Body of pancreas (tissue), 4 donors: Measurements from ENCODE around the gene GOLGA7B. TPM values are rescaled to one million over a fixed set of nuclear protein-coding genes. Genes with fewer than 3 reads are reported as not detected.

Experiments used
- ATAC-seq: fragments of 150-250 bp; one replicate; pipeline ENCODE4 v1.9.1; 2016
- DNase-seq, 4 donors: peaks; one replicate each; pipeline ENCODE4 v3.0.0-alpha.2; 2019
- H3K27ac ChIP-seq, 4 donors: fragments of 200-600 bp; sonication (generic); 1 replicate in 3 of 4; 2 replicates in 1 of 4; pipeline versions ENCODE4 v1.5.1 to v1.6.1; 2016 to 2019; ENCODE audit warnings: mild to moderate bottlenecking in 1 of 4, mixed read lengths in 1 of 4, moderate library complexity in 1 of 4
- H3K27me3 ChIP-seq, 2 donors: fragments of 200-600 bp; sonication (generic); one replicate each; pipeline ENCODE4 v1.6.0; 2016; ENCODE audit warnings: mild to moderate bottlenecking in 1 of 2
- H3K36me3 ChIP-seq, 2 donors: fragments of 200-600 bp; sonication (generic); replicated peaks in 1 of 2; 2 replicates each; pipeline ENCODE4 v1.5.1; 2016; ENCODE audit warnings: low read depth in 2 of 2; ENCODE audit not compliant: insufficient read depth in 1 of 2
- H3K4me1 ChIP-seq: fragments of 200-600 bp; sonication (generic); one replicate; pipeline ENCODE4 v1.6.0; 2016
- H3K4me3 ChIP-seq, 2 donors: fragments of 200-600 bp; sonication (generic); 1 replicate in 1 of 2; 2 replicates in 1 of 2; pipeline ENCODE4 v1.5.1; 2016 to 2019
- H3K9me3 ChIP-seq, 3 donors: fragments of 200-600 bp; sonication (generic); 1 replicate in 2 of 3; 2 replicates in 1 of 3; pipeline ENCODE4 v1.5.1; 2016
- POLR2A ChIP-seq, 3 donors: fragments of 450-650 bp; IDR thresholded peaks; one replicate each; pipeline ENCODE4 v1.6.1; 2016; ENCODE audit warnings: antibody characterized with exemption in 3 of 3, mild to moderate bottlenecking in 2 of 3
- WGBS, 2 donors: methylation state at CpG; one replicate each; pipeline ENCODE4 v1.1.5; 2017; 5-methylcytosine and 5-hydroxymethylcytosine counted together
- intact Hi-C: fragments of 100-400 bp; cut with DNase I; formaldehyde crosslinking; loops from one replicate; pipeline ENCODE4 v1.15.1; 2023
- total RNA-seq, 2 donors: library from RNA; depleted of rRNA; stranded (reverse); fragments of >200 nt; gene quantifications; one replicate each; pipeline ENCODE4 v1.1.0, GENCODE V29; 2016
- TF ChIP-seq, protein P1 (sequence below), 7 experiments: fragments of 450-650 bp in 4 of 7; fragments of 200-600 bp in 3 of 7; sonication (generic) in 3 of 7; IDR thresholded peaks; one replicate each; pipeline ENCODE4 v1.5.1; 2016 to 2019; ENCODE audit warnings: antibody characterized with exemption in 7 of 7

Gene GOLGA7B
- 10 to 100 TPM in 1 of 2 donors, 1 to 10 TPM in 1; 9.1 to 12.5 TPM for total RNA-seq

- DNase-seq = peak; percentile 49 to 71 (median 58)
- H3K36me3 ChIP-seq = no peaks in the 10 kb centered on the region
- H3K27ac ChIP-seq = peak within 1 kb of the TSS in 3 of 4 donors; percentile 51 to 65 (median 61)
- no peaks in the 10 kb centered on the region for H3K9me3 ChIP-seq
- no peaks in the 10 kb centered on the region for H3K27me3 ChIP-seq
- ATAC-seq = peak; percentile 84
- TF ChIP-seq POLR2A (IDR thresholded peaks at IDR 0.05) = no peak
- TF ChIP-seq, protein P1, sequence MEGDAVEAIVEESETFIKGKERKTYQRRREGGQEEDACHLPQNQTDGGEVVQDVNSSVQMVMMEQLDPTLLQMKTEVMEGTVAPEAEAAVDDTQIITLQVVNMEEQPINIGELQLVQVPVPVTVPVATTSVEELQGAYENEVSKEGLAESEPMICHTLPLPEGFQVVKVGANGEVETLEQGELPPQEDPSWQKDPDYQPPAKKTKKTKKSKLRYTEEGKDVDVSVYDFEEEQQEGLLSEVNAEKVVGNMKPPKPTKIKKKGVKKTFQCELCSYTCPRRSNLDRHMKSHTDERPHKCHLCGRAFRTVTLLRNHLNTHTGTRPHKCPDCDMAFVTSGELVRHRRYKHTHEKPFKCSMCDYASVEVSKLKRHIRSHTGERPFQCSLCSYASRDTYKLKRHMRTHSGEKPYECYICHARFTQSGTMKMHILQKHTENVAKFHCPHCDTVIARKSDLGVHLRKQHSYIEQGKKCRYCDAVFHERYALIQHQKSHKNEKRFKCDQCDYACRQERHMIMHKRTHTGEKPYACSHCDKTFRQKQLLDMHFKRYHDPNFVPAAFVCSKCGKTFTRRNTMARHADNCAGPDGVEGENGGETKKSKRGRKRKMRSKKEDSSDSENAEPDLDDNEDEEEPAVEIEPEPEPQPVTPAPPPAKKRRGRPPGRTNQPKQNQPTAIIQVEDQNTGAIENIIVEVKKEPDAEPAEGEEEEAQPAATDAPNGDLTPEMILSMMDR (IDR thresholded peaks at IDR 0.05) = no peak
- H3K4me1 ChIP-seq = peaks cover 15% of the 10 kb centered on the region
- WGBS, 2 donors = 1 to 2% methylated on average over 10 to 54 of the region's 87 CpGs
- intact Hi-C loops = no loop called here
- peak within 1 kb of the TSS; percentile 39 to 51 for H3K4me3 ChIP-seq
These were observed at the start of gene GOLGA7B for GRCh38 chr10:97849687-97850402. GOLGA7B (plus strand) TSS chr10:97849843; CDS start chr10:97850304, 461 bp downstream.

DNA sequence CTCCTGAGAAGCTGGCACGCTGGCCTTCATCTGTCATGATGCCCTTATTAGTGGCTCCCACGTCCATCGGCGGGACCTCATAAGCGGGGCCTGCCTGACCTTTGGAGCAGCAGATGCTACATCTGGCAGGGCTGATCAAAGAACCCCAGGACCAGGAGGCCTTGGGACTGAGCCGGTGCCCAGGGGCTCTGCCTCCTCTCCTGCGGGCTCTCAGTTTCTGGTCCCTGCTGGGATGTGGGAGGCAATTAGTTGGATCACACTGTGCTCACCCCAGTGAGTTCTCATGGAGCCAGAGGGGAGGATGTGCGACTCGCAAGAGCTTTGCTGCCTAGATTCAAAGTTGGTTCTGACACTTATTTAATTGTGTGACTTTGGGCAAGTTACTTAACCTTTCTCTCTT, 49.2 kb upstream of the GOLGA7B start:
- peaks cover 7% of the 10 kb centered on the region for H3K4me1 ChIP-seq
- H3K36me3 ChIP-seq = no peaks in the 10 kb centered on the region
- ATAC-seq = no peak
- peaks cover 0 to 8% (median 0%) of the 10 kb centered on the region in 3 donors for H3K9me3 ChIP-seq
- DNase-seq = no peak
- H3K27me3 ChIP-seq = no peaks in the 10 kb centered on the region
- H3K27ac ChIP-seq = no peak overlapping the region
- TF ChIP-seq, protein P1 (IDR thresholded peaks at IDR 0.05) = no peak
- TF ChIP-seq POLR2A (IDR thresholded peaks at IDR 0.05) = no peak
- 76 to 80% methylated on average over 4 to 6 of the region's 9 CpGs for WGBS, 2 donors
- H3K4me3 ChIP-seq = no peak overlapping the region
- intact Hi-C loops = loop anchor here (5.0 kb wide), 1 partner anchor 37 kb away; no protein-coding TSS in a partner anchor

DNA sequence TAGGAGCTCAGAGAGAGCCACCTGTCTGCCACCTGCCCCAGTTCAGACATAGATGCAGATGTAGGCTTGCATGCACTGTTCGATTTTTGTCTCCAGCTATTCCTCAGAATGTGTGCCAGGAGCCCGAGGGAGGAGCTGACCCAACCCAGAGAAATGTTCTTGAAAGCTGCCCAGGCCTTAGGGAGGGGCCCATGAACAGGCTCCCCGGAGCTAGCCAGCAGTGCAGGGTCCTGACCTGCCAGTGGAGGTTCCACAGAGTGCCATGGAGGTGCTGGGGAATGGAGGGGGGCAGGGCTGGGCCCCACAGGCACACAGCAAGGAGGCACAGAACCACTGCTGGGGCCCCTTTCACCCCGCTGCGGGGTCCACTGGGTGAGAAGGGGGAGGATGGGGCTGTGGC, 48.2 kb upstream of the GOLGA7B start:
- DNase-seq (no peak), ATAC-seq (peak; percentile 16)
- TF ChIP-seq POLR2A (IDR thresholded peaks at IDR 0.05) = no peak
- TF ChIP-seq, protein P1 (IDR thresholded peaks at IDR 0.05) = no peak
- Histone ChIP-seq H3K4me3 (no peak overlapping the region), H3K27me3 (no peaks in the 10 kb centered on the region), H3K4me1 (peaks cover 12% of the 10 kb centered on the region), H3K27ac (no peak overlapping the region), H3K9me3 (peaks cover 0 to 8% (median 0%) of the 10 kb centered on the region in 3 donors), H3K36me3 (no peaks in the 10 kb centered on the region)
- intact Hi-C loops = loop anchor here (5.0 kb wide), 1 partner anchor 36 kb away; no protein-coding TSS in a partner anchor
- WGBS, 2 donors = 66 to 92% methylated on average over 2 to 5 of the region's 5 CpGs

- peaks cover 12% of the 10 kb centered on the region for H3K4me1 ChIP-seq
- no peaks in the 10 kb centered on the region for H3K27me3 ChIP-seq
- ATAC-seq = no peak
- H3K9me3 ChIP-seq = no peaks in the 10 kb centered on the region
- no peak for DNase-seq
- WGBS, 2 donors = 75 to 76% methylated on average over 11 to 12 of the region's 12 CpGs
- H3K36me3 ChIP-seq = no peaks in the 10 kb centered on the region
- no peak overlapping the region for H3K4me3 ChIP-seq
- intact Hi-C loops = no loop called here
- TF ChIP-seq POLR2A (IDR thresholded peaks at IDR 0.05) = no peak
- TF ChIP-seq, protein P1 (IDR thresholded peaks at IDR 0.05) = no peak
- no peak overlapping the region for H3K27ac ChIP-seq
These were observed 44.4 kb upstream of the GOLGA7B start for GRCh38 chr10:97805096-97805884.
